ENCODE results near the gene MAST3. TPM values are rescaled to one million over a fixed set of nuclear protein-coding genes. Genes with fewer than 3 reads are reported as not detected.

Gene MAST3
- total and polyA plus RNA-seq, 2 donors (not counting 1 experiment from before 2014, with no cell fraction given) = 43.5 to 85.5 TPM

DNA sequence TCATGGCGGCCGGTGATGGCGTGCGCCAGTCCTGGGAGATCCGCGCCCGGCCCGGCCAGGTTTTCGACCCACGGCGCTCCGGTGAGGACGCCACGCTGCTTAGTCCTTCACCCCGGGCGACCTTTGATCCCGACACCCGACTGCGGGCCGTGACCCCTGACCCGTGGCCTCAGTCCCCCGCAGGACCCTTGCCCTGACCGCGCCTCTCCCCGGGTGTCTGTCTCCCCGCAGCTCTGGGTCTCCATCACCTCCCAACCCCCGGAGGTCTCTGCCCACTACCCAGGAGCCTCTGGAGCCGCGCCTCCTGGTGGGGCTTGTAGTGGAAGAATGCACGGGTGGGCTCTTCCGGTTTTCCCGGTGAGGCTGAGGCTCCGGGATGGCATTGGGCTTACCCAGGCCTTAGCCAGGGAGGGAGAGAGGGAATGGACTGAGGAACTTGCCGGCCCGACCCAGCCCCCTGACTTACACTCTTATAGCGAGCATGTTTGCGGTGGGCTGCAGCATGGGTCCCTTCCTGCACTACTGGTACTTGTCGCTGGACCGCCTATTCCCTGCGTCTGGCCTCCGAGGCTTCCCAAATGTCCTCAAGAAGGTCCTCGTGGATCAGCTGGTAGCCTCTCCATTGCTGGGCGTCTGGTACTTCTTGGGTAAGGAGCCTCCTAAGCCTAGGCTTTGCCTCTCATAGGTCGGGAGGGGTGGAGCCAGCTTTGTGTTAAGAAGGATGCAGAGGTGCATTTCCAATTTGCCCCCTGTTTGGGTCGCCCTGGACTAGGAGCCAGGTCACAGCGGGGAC lies 96.0 kb downstream of the MAST3 start:
- POLR2A ChIA-PET = interaction anchor here (0.5 to 5.7 kb wide), 15 partner anchors 10 to 328 kb away, joined by 3 to 64 read pairs (median 6); partner anchors contain the start of genes ELL, IFI30, JUND and PIK3R2
- H3K4me2 ChIP-seq (replicated peaks; ENCODE audit: low read depth, low read length, poor library complexity, severe bottlenecking) = peak overlapping the region; percentile 99
- H3K4me3 ChIP-seq (ENCODE audit: control extremely low read depth in 1 of 5, extremely low read depth in 1 of 5, insufficient read depth in 1 of 5, low read depth in 2 of 5, low read length in 4 of 5) = peak overlapping the region; percentile 66 to 92 (median 82)
- no peak for TF ChIP-seq EZH2 (IDR thresholded peaks at IDR 0.05; ENCODE audit: borderline replicate concordance, insufficient read depth, low read depth, low read length, poor library complexity, severe bottlenecking)
- TF ChIP-seq, protein P1, sequence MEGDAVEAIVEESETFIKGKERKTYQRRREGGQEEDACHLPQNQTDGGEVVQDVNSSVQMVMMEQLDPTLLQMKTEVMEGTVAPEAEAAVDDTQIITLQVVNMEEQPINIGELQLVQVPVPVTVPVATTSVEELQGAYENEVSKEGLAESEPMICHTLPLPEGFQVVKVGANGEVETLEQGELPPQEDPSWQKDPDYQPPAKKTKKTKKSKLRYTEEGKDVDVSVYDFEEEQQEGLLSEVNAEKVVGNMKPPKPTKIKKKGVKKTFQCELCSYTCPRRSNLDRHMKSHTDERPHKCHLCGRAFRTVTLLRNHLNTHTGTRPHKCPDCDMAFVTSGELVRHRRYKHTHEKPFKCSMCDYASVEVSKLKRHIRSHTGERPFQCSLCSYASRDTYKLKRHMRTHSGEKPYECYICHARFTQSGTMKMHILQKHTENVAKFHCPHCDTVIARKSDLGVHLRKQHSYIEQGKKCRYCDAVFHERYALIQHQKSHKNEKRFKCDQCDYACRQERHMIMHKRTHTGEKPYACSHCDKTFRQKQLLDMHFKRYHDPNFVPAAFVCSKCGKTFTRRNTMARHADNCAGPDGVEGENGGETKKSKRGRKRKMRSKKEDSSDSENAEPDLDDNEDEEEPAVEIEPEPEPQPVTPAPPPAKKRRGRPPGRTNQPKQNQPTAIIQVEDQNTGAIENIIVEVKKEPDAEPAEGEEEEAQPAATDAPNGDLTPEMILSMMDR (IDR thresholded peaks at IDR 0.05) = no peak
- CTCF ChIA-PET = interaction anchor here (0.6 to 6.4 kb wide), 16 partner anchors 9 to 256 kb away, joined by 3 to 105 read pairs (median 6); partner anchors contain the start of genes ARRDC2, JUND, PIK3R2 and RAB3A
- peaks cover 0 to 20% of the 10 kb centered on the region in 2 experiments for H3K36me3 ChIP-seq (replicated peaks in 1 of 2; ENCODE audit: control extremely low read depth in 1 of 2, control insufficient read depth in 1 of 2, extremely low read depth in 1 of 2, insufficient read depth in 2 of 2, low read length in 1 of 2)
- no peaks in the 10 kb centered on the region for H3K27me3 Mint-ChIP-seq
- WGBS (ENCODE audit: insufficient coverage) = 4% methylated on average over 44 of the region's 46 CpGs
- peak overlapping the region; percentile 71 for H2AFZ ChIP-seq (ENCODE audit: insufficient read depth, low read depth, low read length, poor library complexity, severe bottlenecking)
- intact Hi-C loops (cut with micrococcal nuclease) = loop anchor here (5.0 to 10.0 kb wide), 4 partner anchors 96 to 944 kb away; partner anchors contain the start of genes ELL, FCHO1, MAST3 and TMEM161A
- ATAC-seq (ENCODE audit: low read depth) (no peak), DNase-seq (peak; percentile 43)
- no peaks in the 10 kb centered on the region for H3K9me3 Mint-ChIP-seq (ENCODE audit: insufficient read depth)
- H3K4me3 Mint-ChIP-seq = peak overlapping the region; percentile 93
- peak overlapping the region; percentile 97 for H3K27ac Mint-ChIP-seq
- H3K4me1 ChIP-seq (ENCODE audit: control insufficient read depth in 2 of 2, insufficient read depth in 2 of 2, low read length in 2 of 2) = peaks cover 25 to 33% of the 10 kb centered on the region in 2 donors
- peaks cover 14% of the 10 kb centered on the region for H3K79me2 ChIP-seq (ENCODE audit: control insufficient read depth, insufficient read depth, low read length)
- no peaks in the 10 kb centered on the region for H4K20me1 ChIP-seq (ENCODE audit: control insufficient read depth, insufficient read depth, low read length, poor library complexity, severe bottlenecking)
- peaks cover 37% of the 10 kb centered on the region for H3K4me1 Mint-ChIP-seq
- no peaks in the 10 kb centered on the region for H3K9me3 ChIP-seq (ENCODE audit: control extremely low read depth in 1 of 3, control insufficient read depth in 2 of 3, insufficient read depth in 1 of 3, low read length in 2 of 3)
- peak overlapping the region; percentile 65 to 79 for H3K27ac ChIP-seq (ENCODE audit: low read length in 2 of 2)
- H3K27me3 ChIP-seq (replicated peaks in 1 of 4; ENCODE audit: control extremely low read depth in 1 of 4, control insufficient read depth in 3 of 4, insufficient read depth in 4 of 4, low read length in 3 of 4) = no peaks in the 10 kb centered on the region
- H3K9ac ChIP-seq (ENCODE audit: low read length) = peak overlapping the region; percentile 84
